ENCODE results near the gene SGCA. TPM values are rescaled to one million over a fixed set of nuclear protein-coding genes. Genes with fewer than 3 reads are reported as not detected.

The SGCA gene
- total RNA-seq, 1 experiment from 2014 or later: 0.24 TPM

GRCh38 chr17:50177983-50178834 lies 12.4 kb downstream of the SGCA start:
- H3K4me1 Mint-ChIP-seq: peaks cover 35 to 48% of the 10 kb centered on the region in 2 experiments
- peak overlapping the region; percentile 27 for H3K4me2 ChIP-seq (ENCODE audit: insufficient read depth, insufficient read length, low read length)
- H3K4me3 Mint-ChIP-seq: peak overlapping the region; percentile 48 to 51; a peak in 4 of 5 replicates

More at GRCh38 chr17:50177983-50178834, 12.4 kb downstream of the SGCA start:
- H3K27me3 Mint-ChIP-seq (ENCODE audit: low read depth): peaks cover 3% of the 10 kb centered on the region
- Histone ChIP-seq H3K4me1 (ENCODE audit: insufficient read depth, low read length) (peaks cover 2% of the 10 kb centered on the region; the same call in 1 of the 2 replicates), H4K91ac (ENCODE audit: insufficient read length, low read depth, low read length) (no peak overlapping the region), H3K23me2 (ENCODE audit: insufficient read length, low read depth, low read length, poor library complexity, severe bottlenecking) (peaks cover 4% of the 10 kb centered on the region), H3K56ac (ENCODE audit: insufficient read length, low read depth, low read length) (no peak overlapping the region), H3K27ac (ENCODE audit: insufficient read length, low read depth, low read length) (no peak overlapping the region), H3K23ac (ENCODE audit: insufficient read length, low read depth, low read length) (no peak overlapping the region), H3T11ph (ENCODE audit: low read length) (no peak overlapping the region), H4K8ac (replicated peaks; ENCODE audit: insufficient read length, low read depth, low read length) (no peak overlapping the region), H3K27me3 (ENCODE audit: insufficient read depth, low read length) (no peaks in the 10 kb centered on the region), H2BK20ac (ENCODE audit: low read depth, low read length, poor library complexity, severe bottlenecking) (no peak overlapping the region), H2BK15ac (ENCODE audit: low read depth, low read length) (no peak overlapping the region), H3K14ac (ENCODE audit: insufficient read depth, low read length) (peak overlapping the region; percentile 85), H2AK5ac (ENCODE audit: insufficient read length, low read length) (no peak overlapping the region), H4K20me1 (ENCODE audit: control insufficient read depth, insufficient read depth, insufficient read length) (no peaks in the 10 kb centered on the region), H3K9me3 (ENCODE audit: control insufficient read depth, low read depth, low read length) (no peaks in the 10 kb centered on the region), H2BK120ac (ENCODE audit: low read depth, low read length, poor library complexity, severe bottlenecking) (no peak overlapping the region), H4K5ac (ENCODE audit: insufficient read length, low read depth, low read length) (no peak overlapping the region), H2AFZ (ENCODE audit: low read length) (no peak overlapping the region), H3K79me1 (ENCODE audit: insufficient read depth, low read depth, low read length, poor library complexity, severe bottlenecking) (no peaks in the 10 kb centered on the region), H2BK12ac (ENCODE audit: insufficient read length, low read depth, low read length) (no peak overlapping the region), H3K18ac (ENCODE audit: insufficient read length, low read depth, low read length) (peak overlapping the region; percentile 49), H3K79me2 (ENCODE audit: insufficient read depth, low read length) (no peaks in the 10 kb centered on the region), H3K4ac (ENCODE audit: low read depth, low read length) (no peak overlapping the region), H2BK5ac (ENCODE audit: insufficient read length, low read length) (no peak overlapping the region), H3K9ac (ENCODE audit: extremely low read depth, insufficient read length, low read length) (no peak overlapping the region)
- WGBS (ENCODE audit: extremely low coverage, insufficient read length, low lambda C conversion rate): no CpG with 5 or more reads among the region's 22 CpGs
- peak; percentile 88 for DNase-seq
- H3K27ac Mint-ChIP-seq: peak overlapping the region in 2 of 3 experiments; percentile 3 to 97; a peak in 4 of 7 replicates
- no peaks in the 10 kb centered on the region; a peak in 1 of 5 replicates for H3K9me3 Mint-ChIP-seq
- peak; percentile 62 for TF ChIP-seq CTCF (conservative IDR thresholded peaks at IDR 0.05)
- H3K36me3 Mint-ChIP-seq (ENCODE audit: insufficient read depth in 1 of 3, low read depth in 3 of 3): no peaks in the 10 kb centered on the region

Measured in H9 (cell line).